DMS53 treated with DMSO at 0.1 percent for 48 hours (cell line): ENCODE data around the gene TRIO.

ENCODE experiments used
- DNase-seq: peaks from one replicate; lab custom pipeline; 2025; ENCODE audit not compliant: unreplicated experiment; lab: John Stamatoyannopoulos, UW

The TRIO gene

DNA sequence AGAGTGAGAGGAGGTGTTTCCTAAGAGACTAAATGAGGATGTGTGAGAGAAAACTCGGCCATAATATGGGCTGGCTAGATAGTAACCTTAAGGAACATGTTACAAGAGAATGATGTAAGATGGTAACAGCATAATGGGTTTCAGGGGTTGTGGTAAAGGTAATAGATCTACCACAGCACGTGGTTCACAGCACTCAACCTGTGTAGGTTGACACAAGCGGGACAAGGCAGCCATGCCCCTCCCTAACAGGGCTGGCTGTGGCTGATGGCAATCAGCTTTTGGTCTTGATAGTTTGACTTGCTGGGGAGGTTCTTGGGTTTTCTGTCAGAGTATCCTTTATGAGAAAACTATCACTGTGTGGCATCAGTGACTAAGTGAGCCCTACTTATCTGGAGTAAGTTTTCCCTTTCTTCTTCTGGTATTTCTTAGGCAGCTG is 138.6 kb downstream of the TRIO start:
- no peak for DNase-seq

DNA sequence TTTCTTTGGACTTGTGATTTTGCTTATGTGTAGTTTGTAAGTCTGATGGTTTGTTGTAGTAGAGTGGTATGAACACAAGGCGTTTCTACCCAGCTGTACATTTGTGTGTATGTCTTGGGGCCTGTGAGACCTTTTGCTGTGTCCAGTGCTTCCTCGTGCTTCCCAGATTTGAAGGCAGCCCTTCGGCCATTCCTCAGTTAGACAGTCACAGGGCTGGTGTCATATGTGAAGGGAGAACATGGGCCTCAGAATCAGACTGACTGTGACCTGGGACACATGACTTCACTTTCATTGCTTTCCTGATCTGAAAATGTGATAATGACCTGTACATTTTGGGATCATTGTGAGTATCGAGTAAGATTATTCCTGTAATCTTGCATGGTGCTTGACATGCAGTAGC is 140.0 kb downstream of the TRIO start:
- no peak for DNase-seq

DNA sequence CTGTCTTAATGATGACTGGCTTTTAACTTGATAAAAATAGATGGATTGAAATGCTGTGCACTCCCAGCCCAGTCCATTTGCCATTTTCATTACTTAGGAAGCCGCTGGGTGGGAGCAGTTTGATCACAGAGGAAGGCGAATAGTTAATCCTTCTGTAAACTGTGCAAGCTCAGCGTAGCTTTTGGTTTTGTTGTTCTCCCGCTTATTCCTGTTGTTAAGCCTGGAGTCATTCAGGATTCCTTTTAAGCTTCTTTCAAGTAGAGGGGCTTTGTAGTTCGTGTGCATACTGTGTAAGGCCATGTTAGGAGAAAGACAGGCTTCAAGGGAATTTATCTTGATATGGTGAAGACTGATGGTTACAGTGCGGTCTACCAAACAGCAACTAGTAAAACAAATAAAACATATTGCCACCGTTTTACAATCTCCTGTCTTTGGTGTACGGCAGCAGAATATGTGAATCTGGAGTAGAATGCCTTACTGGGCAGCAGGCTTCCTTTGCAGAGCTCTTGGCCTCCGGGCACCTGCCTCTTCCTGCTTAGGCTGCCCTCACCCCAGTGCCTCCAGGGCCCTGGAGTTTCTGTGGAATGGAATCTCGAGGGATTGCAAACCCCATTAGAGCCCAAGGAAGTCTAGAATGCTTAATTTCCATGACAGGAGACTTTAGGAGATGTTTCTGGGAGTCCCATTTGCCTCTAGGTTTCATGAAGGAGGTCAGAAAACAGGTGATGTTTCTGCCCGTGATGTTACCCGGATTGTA is 141.4 kb downstream of the TRIO start:
- DNase-seq: no peak

DNA sequence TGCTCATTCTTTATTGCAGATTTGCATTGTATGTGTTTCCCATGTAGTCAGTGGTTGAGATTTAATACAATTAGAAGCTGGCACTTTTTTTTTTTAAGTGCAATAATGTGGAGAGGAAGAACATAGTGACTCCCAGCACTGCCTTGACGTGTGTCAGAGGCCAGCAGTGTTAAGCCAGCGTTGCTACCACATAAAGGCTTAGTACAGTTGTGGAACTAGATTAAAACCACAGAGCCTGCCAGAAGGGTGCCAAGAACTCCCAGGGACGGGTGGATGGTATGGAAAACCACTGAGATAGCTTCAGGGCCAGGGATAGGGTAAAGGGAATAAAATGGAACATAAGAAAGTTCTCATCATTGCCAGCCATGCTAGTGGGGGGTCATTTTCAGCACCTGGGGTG is 142.9 kb downstream of the TRIO start:
- DNase-seq: no peak

DNA sequence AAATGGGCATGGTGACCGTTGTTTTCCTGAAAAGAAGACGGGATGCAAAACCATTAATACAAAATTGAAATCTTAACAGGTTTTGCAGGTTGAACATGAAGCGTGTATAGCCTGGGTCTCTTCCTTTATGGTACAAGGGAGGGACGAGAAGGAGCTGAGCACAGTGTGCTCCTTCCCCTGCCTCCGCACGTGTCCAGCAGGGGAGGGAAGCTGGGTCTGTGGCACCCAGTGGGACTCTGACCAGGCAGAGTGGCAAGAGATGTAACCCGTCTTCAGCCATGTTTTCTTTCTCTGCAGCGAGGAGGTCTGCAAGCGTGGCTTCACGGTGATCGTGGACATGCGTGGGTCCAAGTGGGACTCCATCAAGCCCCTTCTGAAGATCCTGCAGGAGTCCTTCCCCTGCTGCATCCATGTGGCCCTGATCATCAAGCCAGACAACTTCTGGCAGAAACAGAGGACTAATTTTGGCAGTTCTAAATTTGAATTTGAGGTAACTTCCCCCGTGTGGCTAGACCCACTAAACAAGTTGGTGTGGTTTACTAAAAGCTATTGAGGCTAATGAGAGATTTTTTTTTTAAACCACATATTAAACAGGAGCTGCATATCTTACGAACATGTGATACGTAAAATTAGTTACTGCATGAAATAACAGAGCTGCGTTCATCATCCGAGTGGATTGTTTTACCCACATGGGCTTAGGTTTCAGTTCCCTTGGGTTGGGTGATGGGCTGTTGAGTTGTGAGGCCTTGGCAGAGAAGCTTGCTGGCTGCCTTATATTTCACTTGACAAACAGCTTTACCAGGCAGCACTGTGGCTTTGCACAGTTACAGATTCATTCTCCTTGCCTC is 143.7 kb downstream of the TRIO start:
- DNase-seq: no peak

DNA sequence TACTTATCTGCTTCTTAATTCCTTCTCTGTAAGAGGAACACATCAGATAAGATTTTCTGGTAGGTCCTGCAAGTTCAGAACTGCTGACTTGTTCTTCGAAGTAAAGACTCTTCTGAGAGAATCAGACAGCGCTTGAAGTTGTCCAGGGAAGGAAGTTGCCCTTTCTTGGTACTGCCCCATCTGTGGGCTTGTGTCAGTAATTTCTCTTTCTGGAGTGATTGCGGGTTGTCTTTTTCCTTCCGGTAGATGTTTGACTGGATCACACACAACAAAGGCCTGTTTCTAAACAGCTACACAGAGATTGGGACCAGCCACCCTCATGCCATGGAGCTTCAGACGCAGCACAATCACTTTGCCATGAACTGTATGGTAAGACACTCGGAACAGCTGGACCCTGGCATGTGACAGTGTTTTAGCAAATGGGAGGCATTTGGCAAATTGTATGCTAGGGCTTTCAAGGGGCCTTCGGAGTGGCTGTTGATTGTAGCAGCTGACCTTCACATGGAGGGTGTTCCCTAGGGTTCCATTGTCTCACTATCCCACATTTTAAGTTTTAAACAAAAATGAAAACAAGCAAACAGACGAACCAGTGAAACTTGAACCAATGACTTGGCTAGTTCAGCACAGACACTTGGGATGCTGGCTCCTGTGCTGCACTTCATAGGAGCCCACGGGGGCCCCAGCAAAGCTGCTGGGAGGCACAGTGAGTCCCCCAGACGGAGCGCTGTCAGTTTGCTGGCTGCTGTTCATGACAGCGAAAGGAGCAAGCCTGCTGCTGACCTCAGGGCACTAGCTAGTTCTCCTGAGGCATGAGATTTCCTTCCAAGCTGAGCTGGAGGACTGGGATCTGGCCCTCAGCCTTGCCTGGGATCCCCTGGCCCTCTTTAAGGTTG is 149.9 kb downstream of the TRIO start:
- no peak for DNase-seq

DNA sequence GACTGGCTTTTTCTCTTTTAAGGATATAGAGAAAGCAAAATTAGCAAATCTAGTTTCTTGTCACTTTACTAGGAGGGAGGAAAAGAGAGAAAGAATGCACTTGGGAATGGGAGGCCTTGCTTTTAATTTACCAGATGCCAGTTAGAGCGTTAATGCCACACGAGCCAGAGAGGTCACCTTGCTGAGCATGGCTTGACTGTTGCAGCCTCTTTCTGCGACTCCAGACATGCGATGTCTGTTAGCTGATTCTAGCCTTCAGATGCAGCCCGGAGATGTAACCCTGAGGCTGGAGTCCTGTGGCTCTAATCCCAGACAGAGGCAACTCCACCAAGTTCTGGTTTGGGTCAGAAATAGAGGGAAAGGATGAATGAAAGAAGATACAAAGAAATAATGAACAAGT is 152.5 kb downstream of the TRIO start:
- no peak for DNase-seq

DNA sequence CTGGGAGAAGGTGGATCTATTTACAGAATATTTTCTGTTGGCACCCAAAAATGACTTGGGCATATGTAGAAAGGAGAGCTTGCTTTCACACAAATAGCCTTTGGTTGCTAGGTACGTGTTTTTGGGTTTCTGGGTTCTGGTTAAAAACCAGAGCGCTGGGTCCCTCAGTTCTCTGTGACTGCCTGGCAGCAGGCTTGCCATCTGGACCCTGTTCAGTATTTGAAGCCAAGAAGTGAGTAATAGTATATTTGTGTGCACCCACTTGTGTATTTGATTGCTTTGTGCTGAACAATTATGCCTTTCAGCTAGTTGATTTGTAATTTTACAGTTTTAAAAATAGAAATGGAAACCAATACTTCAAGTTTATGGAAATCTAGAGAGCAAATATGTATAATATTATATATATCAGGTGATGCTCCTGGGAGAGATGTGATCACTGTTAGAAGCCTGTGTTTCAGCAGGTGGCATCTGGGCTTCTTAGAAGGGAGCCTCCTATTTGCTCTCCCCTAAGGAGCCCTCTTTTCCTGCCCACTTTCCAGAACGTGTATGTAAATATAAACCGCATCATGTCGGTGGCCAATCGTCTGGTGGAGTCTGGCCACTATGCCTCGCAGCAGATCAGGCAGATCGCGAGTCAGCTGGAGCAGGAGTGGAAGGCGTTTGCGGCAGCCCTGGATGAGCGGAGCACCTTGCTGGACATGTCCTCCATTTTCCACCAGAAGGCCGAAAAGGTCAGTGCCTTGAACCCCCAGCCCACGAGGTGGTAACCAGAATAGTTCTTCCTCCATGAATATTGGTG is 153.6 kb downstream of the TRIO start:
- no peak for DNase-seq

DNA sequence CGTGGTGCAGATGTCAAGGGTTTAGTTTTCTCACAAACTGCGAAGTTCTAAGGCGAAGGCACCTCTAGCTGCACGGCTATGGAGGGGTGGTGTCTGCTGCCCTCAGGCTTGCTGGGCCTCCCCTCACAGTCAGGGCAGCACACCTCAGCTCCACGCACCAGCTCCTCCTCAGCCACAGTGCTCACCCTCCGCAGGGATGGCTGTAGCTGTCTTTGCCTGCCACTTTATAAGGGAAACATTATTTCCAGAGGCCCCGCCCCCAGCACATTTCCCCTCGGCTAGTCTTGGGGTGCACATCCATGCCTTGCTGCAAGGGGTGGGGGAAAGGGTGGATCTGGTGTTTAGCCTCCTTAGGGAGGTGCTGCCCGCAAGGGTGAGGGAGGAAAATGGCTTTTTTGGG is 154.6 kb downstream of the TRIO start:
- no peak for DNase-seq

DNA sequence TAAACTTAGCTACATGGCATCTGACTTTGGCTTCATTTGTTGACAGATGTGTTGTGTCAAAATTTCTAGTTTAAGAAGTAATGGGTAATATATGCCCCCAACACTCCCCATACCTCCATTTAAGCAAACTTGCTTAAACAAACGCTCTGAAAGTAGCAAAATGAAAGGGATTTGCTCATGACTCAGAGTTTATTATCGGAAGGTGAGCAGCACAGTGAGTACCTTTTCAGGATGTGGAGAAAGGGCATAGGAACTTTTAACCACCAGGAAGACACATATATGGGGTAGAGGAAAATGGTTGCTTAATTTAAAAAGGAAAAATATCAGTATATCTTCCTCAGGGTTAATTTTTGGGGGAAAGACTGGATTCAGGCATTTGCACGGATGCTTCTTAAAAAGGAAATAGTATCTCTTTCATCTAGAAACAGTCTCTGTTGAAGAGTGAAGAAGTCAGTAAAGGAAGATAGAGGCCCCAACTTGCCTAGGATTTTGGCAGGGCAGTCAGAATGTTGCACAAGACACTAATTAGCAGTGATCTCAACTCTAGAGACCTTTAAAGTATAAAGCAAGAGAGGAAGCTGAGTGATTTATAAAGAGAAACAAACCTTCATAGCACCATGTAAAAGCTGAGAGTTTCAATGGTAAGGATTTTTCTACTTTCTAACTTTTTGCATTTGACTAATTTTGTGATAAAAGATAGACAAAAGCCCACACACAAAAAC is 155.1 kb downstream of the TRIO start:
- no peak for DNase-seq

DNA sequence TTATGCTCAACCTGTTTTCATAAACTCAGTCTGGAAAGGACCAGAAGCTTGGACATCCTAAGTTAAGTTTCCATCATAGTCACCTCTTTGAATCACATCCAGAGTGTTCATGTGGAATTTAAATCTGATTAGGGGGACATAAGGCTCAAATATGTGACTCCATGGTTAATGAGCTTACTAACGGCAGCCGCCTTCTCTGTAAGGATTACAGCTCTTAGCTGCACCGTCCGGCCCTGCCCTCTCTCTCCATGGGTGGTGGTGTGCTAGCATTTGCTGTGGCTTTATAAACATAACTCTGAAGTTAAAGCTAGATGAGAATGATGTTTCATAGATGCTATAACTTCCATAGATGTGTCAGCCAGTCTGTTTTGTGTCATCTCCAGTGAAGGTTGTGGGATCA is 156.5 kb downstream of the TRIO start:
- DNase-seq: no peak

DNA sequence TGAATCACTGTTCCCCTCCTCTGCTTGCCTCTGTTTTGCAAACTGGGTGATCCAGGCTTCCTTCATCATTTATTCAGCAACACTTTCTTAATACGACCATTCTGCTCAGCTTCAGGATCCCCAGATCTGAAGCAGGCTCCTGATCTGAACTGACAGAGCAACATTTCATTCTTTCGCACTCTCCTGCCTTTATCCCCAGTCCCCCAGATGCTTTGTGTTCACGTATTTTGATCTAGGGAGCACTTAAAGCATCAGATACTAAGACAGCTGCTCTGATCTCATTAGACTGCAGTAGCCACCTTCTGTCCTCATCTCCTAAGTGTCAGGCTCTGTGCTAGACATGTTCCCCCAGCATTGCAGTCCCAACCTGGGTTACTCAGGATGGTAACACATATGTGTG is 158.0 kb downstream of the TRIO start:
- no peak for DNase-seq

DNA sequence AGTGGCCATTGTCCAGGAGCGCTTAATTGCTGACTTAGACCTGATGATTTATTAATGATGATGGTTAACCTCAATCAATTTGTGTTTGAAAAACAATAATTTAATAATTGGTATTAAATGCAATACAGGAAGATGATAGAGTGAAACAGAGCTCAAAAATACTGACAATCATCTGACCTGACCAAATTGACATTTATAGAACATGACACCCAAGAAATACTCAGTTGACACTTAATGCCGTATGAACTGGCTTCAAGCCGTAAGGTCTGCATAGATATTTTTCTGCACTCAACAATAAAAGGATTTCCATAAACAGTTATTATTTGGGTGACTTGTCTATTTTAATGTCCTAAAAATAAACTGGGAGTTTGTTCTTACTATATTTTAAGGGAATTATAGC is 159.2 kb downstream of the TRIO start:
- no peak for DNase-seq

DNA sequence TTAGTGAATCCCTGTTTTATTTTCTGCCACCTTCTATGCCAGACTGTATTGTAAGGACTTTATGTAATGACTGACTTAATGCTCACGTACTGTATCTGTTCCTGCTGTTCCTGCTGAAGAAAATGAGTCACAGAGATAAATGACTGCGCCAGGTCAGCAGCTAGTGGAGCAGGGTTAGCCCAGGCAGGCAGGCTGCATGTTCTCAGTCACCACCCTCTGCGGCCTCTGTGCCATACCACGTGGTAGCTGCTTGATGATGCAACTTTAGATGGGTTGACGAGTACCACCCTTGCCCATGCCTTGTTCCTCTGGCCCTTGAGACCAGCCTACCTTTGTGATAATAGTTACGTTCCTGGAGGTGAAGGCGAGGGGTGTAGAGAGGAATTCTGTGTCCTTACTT is 161.9 kb downstream of the TRIO start:
- DNase-seq: no peak

DNA sequence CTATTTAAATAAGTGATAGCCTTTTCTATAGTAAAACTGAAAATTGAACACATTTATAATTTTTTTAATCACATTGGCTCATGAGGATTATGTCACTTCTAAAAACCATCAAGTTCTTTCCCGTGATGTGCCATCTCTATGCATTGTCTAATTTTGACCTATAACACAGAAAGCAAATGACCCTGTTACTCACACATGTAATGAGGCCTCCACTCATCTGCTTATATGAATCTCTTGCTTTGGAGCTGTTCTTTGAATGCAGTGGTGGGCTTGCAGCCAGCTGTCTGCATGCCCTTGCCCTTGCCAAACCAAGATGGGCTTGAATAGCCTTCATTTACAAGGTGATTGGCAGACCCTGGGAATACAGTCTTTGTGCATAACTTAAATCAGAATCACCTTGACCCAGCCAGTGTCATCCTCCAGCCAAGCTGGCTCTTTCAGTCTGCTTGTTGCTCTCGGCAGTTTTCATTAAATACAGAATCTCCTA is 163.2 kb downstream of the TRIO start:
- DNase-seq: no peak

DNA sequence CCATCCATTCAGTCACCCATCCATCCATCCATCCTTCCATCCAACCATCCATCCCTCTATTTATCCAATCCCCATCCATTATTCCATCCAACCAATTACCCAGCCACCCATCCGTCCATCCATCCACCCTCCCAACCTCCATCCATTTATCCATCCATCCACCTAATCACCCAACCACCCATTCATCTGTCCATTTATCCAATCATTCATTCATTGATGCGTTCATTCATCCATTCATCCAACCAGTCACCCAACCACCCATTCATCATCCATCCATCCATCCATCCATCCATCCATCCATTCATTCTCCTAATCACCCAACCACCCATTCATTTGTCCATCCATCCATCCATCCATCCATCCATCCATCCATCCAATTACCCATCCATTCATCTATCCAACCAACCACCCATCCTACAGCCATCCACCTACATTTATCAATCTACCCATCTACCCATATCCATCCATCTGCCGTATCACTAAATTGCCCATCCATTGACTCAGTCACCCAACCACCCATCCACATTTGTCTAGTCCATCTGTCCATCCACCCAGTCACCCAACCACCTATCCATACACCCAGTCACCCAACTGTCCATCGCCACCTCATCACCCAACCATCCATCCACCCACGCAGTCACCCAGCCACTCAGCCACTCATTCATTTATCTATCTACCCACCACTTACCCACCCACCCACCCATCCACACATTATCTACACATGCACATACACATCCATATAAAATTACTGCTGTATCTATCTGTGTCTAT is 165.4 kb downstream of the TRIO start:
- no peak for DNase-seq

DNA sequence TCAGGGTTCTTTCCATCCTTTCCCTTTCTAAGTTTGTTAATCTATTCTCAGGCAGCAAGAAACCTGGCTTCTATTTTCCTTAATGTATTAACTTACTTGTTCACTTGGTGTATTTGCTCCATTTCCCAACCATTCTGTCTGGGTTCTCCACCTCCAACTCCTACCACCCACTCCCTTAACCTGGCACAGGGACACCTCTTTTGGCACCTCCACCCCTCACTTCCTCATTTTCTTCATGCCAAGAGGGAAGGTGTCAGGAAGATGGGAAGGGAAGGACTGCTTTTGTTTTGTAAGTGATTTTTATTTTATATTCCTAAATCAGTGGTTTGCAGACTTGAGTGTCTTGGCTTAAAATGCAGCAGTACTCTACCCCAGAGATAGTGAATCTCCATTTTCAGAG is 166.1 kb downstream of the TRIO start:
- no peak for DNase-seq

DNA sequence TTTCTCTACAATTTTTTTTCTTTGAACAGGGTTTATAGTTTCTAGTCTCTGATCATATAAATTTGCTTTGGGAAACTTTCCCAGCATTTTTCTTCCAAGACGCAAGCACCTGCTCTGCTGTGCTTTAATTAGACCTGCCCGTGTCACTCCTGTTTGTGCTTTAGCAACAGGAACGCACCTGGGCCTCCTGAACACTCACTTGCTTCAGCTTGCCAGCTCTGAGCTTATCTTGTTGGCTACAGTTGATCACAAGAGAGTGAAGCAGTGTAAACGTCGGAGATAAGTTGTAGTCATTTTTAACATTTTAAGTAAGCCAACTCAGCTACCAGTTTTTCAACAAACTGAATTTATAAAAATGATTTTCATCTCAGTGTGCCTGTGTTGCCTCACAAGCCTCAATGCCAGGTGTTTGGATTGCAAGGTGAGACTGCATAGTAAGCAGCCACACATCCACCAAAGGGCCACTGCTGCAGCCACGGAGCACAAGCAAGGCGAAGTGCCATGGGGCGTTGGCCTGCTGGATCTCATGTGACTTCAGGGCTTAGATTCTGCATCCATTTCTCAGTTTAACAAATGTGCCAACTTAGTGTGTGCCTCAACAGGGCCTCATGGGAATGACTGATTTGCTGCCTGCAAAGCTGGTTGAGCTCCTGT is 166.9 kb downstream of the TRIO start:
- no peak for DNase-seq

DNA sequence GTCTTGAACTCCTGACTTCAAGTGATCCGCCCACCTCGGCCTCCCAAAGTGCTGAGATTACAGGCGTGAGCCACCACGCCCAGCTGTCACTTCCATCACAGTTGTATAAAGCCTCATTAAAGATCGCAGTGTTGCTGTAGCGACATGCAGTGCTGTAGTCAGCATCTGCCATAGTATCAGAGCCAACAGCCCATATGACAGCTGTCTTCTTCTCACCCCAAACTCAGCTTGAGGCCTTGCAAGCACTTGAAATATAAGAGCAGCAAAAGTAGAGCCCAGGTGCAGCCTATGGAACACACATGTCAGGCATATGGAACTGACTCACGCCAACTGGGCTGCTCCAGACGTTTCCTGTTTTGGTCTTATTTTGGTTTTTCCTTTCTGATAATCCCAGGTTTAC is 167.8 kb downstream of the TRIO start:
- no peak for DNase-seq
